HG03196 (cell line): ENCODE data around the gene DOCK2.

ENCODE experiments used
- ATAC-seq: cut with Tn5 transposase; IDR thresholded peaks from one replicate; pipeline ENCODE4 v1.9.1; 2021; ENCODE audit not compliant: unreplicated experiment

The DOCK2 gene

GRCh38 chr5:169850409-169850808, 213.3 kb downstream of the DOCK2 start:
- no peak for ATAC-seq

GRCh38 chr5:169851321-169851850, 214.3 kb downstream of the DOCK2 start:
- ATAC-seq = no peak

GRCh38 chr5:169856571-169856970, 219.5 kb downstream of the DOCK2 start:
- no peak for ATAC-seq

GRCh38 chr5:169860585-169860984, 223.5 kb downstream of the DOCK2 start:
- no peak for ATAC-seq

- ATAC-seq = no peak
Measured at GRCh38 chr5:169861433-169861832, 224.4 kb downstream of the DOCK2 start.

GRCh38 chr5:169861934-169862333, 224.9 kb downstream of the DOCK2 start:
- no peak for ATAC-seq

- ATAC-seq = no peak
Measured at GRCh38 chr5:169862391-169862811, 225.3 kb downstream of the DOCK2 start.

GRCh38 chr5:169864483-169864882, 227.4 kb downstream of the DOCK2 start:
- ATAC-seq = no peak

- no peak for ATAC-seq
Measured at GRCh38 chr5:169867347-169867746, 230.3 kb downstream of the DOCK2 start.

- no peak for ATAC-seq
Measured at GRCh38 chr5:169869066-169869465, 232.0 kb downstream of the DOCK2 start.

GRCh38 chr5:169870211-169870610, 233.1 kb downstream of the DOCK2 start:
- ATAC-seq = no peak

GRCh38 chr5:169871826-169872490, 234.9 kb downstream of the DOCK2 start:
- no peak for ATAC-seq

- no peak for ATAC-seq
Measured at GRCh38 chr5:169873642-169874041, 236.6 kb downstream of the DOCK2 start.

GRCh38 chr5:169874621-169875020, 237.5 kb downstream of the DOCK2 start:
- ATAC-seq = no peak

GRCh38 chr5:169875091-169875728, 238.1 kb downstream of the DOCK2 start:
- ATAC-seq = no peak

GRCh38 chr5:169875731-169876130, 238.7 kb downstream of the DOCK2 start:
- no peak for ATAC-seq

GRCh38 chr5:169876386-169876785, 239.3 kb downstream of the DOCK2 start:
- ATAC-seq = no peak

GRCh38 chr5:169880012-169880663, 243.1 kb downstream of the DOCK2 start:
- ATAC-seq = no peak

GRCh38 chr5:169880785-169881184, 243.7 kb downstream of the DOCK2 start:
- no peak for ATAC-seq

- ATAC-seq = no peak
Measured at GRCh38 chr5:169881702-169882303, 244.7 kb downstream of the DOCK2 start.

- no peak for ATAC-seq
Measured at GRCh38 chr5:169886033-169886432, 249.0 kb downstream of the DOCK2 start.

- ATAC-seq = no peak
Measured at GRCh38 chr5:169886677-169887076, 249.6 kb downstream of the DOCK2 start.
